Activated CD4-positive, alpha-beta T cell treated with anti-CD3 and anti-CD28 coated beads, Interleukin-2, Interleukin-6, amounts not matched to agents 100 ng/mL and 50 ng/mL, durations not matched to agents 16 hours and 8 hours (primary cell): ENCODE measurements around the gene BMP8B.
"Not testable (repeated sequence)": the region's sequence is repeated elsewhere in the genome, so short reads cannot be mapped to it uniquely, and the experiment has no call there.

Experiments used
- DNase-seq: peaks from one replicate; pipeline ENCODE4 v3.0.0-alpha.2; 2020

Gene BMP8B

GRCh38 chr1:39808784-39809517 lies 20.3 kb upstream of the BMP8B start:
- no peak for DNase-seq

GRCh38 chr1:39805385-39805784 lies 16.7 kb upstream of the BMP8B start:
- no peak for DNase-seq

- DNase-seq, result no peak
These were observed 14.0 kb upstream of the BMP8B start for GRCh38 chr1:39802496-39803260.

- DNase-seq, result no peak
These were observed 11.8 kb upstream of the BMP8B start for GRCh38 chr1:39800471-39800835.

- DNase-seq, result peak; percentile 79
These were observed 11.3 kb upstream of the BMP8B start for GRCh38 chr1:39799770-39800470.

- peak; percentile 91 for DNase-seq
These were observed 10.4 kb upstream of the BMP8B start for GRCh38 chr1:39798859-39799769.

GRCh38 chr1:39795651-39796050 lies 7.0 kb upstream of the BMP8B start:
- DNase-seq, result peak; percentile 22

GRCh38 chr1:39791838-39792237 lies 3.2 kb upstream of the BMP8B start:
- DNase-seq, result no peak

GRCh38 chr1:39789571-39790110 lies 976 bp upstream of the BMP8B start:
- DNase-seq, result no peak

GRCh38 chr1:39788426-39788757 lies 273 bp downstream of the BMP8B start:
- no peak for DNase-seq

- not testable (repeated sequence) for DNase-seq
These were observed 701 bp downstream of the BMP8B start for GRCh38 chr1:39787964-39788363.

- DNase-seq, result no peak
These were observed 1.2 kb downstream of the BMP8B start for GRCh38 chr1:39787468-39787867.

GRCh38 chr1:39787108-39787375 lies 1.6 kb downstream of the BMP8B start:
- DNase-seq, result not testable (repeated sequence)

- DNase-seq, result not testable (repeated sequence)
These were observed 2.2 kb downstream of the BMP8B start for GRCh38 chr1:39786303-39787107.

- DNase-seq, result not testable (repeated sequence)
These were observed 6.0 kb downstream of the BMP8B start for GRCh38 chr1:39782685-39783084.

GRCh38 chr1:39782103-39782502 lies 6.6 kb downstream of the BMP8B start:
- no peak for DNase-seq

- no peak for DNase-seq
These were observed 7.3 kb downstream of the BMP8B start for GRCh38 chr1:39781349-39781715.

GRCh38 chr1:39779821-39780220 lies 8.8 kb downstream of the BMP8B start:
- no peak for DNase-seq

- DNase-seq, result no peak
These were observed 9.5 kb downstream of the BMP8B start for GRCh38 chr1:39779137-39779536.

- DNase-seq, result not testable (repeated sequence)
These were observed 10.1 kb downstream of the BMP8B start for GRCh38 chr1:39778463-39779099.

GRCh38 chr1:39777896-39778295 lies 10.8 kb downstream of the BMP8B start:
- DNase-seq, result not testable (repeated sequence)
